Measurements from ENCODE around the gene SEC24D.

The SEC24D gene

DNA sequence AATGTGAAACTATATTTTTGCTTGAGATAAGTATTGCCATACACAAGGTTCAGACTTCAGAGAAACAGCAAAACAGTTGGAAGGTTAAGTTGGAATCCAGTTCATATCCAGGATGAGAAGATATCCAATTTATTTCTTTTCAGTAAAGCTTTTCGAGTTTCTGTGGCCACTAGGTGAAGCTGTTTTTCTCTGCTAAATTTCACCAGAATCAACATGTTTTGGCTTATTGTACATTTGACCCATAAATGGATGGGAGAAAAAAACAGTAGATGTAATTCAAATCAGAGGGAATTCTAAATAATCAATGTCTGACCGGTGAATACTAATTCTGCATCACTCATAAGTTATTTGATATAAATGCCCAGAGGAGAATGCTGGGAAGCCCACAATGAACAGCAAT, 159.8 kb downstream of the SEC24D start:
- no peak overlapping the region for H3K4me3 ChIP-seq
- H3K27ac ChIP-seq = no peak overlapping the region

All from skin epidermis (tissue), 12 donors.